T-cell (primary cell): ENCODE data around the gene RTP2. TPM values are rescaled to one million over a fixed set of nuclear protein-coding genes. Genes with fewer than 3 reads are reported as not detected.
A peak's percentile ranks its signal among the peaks of the same experiment; 100 is the strongest.

Experiments used
- ATAC-seq, 4 experiments: fragments of 200-7000 bp in 3 of 4; fragments of 150-1000 bp in 1 of 4; cut with Tn5 transposase; replicated peaks in 1 of 4; 1 replicate in 3 of 4; 2 replicates in 1 of 4; pipeline ENCODE4 v1.10.0; 2021; ENCODE audit warnings: moderate library complexity in 3 of 4, mild to moderate bottlenecking in 2 of 4, moderate number of reproducible peaks in 1 of 4
- CTCF ChIA-PET, 2 donors: fragments of 300-600 bp; sonication (Branson Sonifier 250); formaldehyde crosslinking; loops; one replicate each; lab custom pipeline; 2022; ENCODE audit warnings: antibody characterized with exemption in 2 of 2; lab: Charles Lee
- POLR2A ChIA-PET, 2 donors: fragments of 300-600 bp; sonication (Branson Sonifier 250); formaldehyde crosslinking; loops; one replicate each; lab custom pipeline; 2022; ENCODE audit warnings: antibody characterized with exemption in 2 of 2; lab: Charles Lee
- DNase-seq, 35 experiments: peaks; one replicate each; pipeline versions ENCODE4 v3.0.0 to v3.0.0-alpha.2; 2013 to 2023
- H3K27ac ChIP-seq: one replicate; pipeline ENCODE4 v1.5.1; 2013; ENCODE audit warnings: low read length
- H3K27me3 ChIP-seq, 2 experiments: replicated peaks in 1 of 2; 1 replicate in 1 of 2; 2 replicates in 1 of 2; pipeline versions ENCODE4 v1.6.1 to v1.7.0; 2013; ENCODE audit warnings: low read length in 1 of 2, mixed read lengths in 1 of 2; ENCODE audit not compliant: control insufficient read depth in 2 of 2, insufficient read depth in 2 of 2; ENCODE audit errors: extremely low read depth in 1 of 2
- H3K36me3 ChIP-seq, 2 donors: 1 replicate in 1 of 2; 2 replicates in 1 of 2; pipeline versions ENCODE4 v1.6.1 to v1.7.0; 2013; ENCODE audit warnings: low read length in 1 of 2; ENCODE audit not compliant: control insufficient read depth in 2 of 2, insufficient read depth in 1 of 2; ENCODE audit errors: extremely low read depth in 1 of 2
- H3K4me1 ChIP-seq, 2 experiments: 1 replicate in 1 of 2; 2 replicates in 1 of 2; pipeline versions ENCODE4 v1.6.1 to v1.7.0; 2013; ENCODE audit warnings: low read length in 2 of 2, mixed read lengths in 1 of 2; ENCODE audit not compliant: insufficient read depth in 2 of 2, control insufficient read depth in 1 of 2; ENCODE audit errors: extremely low read depth in 1 of 2
- H3K4me3 ChIP-seq, 2 donors: 1 replicate in 1 of 2; 2 replicates in 1 of 2; pipeline versions ENCODE4 v1.5.1 to v1.7.0; 2013; ENCODE audit warnings: mild to moderate bottlenecking in 2 of 2, low read length in 1 of 2, moderate library complexity in 1 of 2; ENCODE audit not compliant: control insufficient read depth in 1 of 2; ENCODE audit errors: extremely low read depth in 1 of 2
- H3K9me3 ChIP-seq: 2 replicates; pipeline ENCODE4 v1.7.0; 2013
- H3K27ac Mint-ChIP-seq, 2 donors: one replicate each; pipeline ENCODE4 v1.8.0; 2020 to 2021; ENCODE audit warnings: mild to moderate bottlenecking in 2 of 2, mixed read lengths in 2 of 2
- H3K27me3 Mint-ChIP-seq, 2 donors: one replicate each; pipeline ENCODE4 v1.8.0; 2021 to 2022; ENCODE audit warnings: mixed read lengths in 2 of 2
- H3K36me3 Mint-ChIP-seq: one replicate; pipeline ENCODE4 v1.8.0; 2021; ENCODE audit warnings: mixed read lengths
- H3K4me1 Mint-ChIP-seq, 3 donors: one replicate each; pipeline ENCODE4 v1.8.0; 2020 to 2022; ENCODE audit warnings: mixed read lengths in 3 of 3, mild to moderate bottlenecking in 1 of 3
- H3K4me3 Mint-ChIP-seq, 3 donors: one replicate each; pipeline ENCODE4 v1.8.0; 2020 to 2022; ENCODE audit warnings: mild to moderate bottlenecking in 3 of 3, mixed read lengths in 3 of 3, moderate library complexity in 3 of 3
- H3K9me3 Mint-ChIP-seq, 3 donors: one replicate each; pipeline ENCODE4 v1.8.0; 2020 to 2022; ENCODE audit warnings: mixed read lengths in 3 of 3
- WGBS: methylation state at CpG from one replicate; pipeline ENCODE4 v1.1.5; 2013; ENCODE audit warnings: missing lambda C conversion rate; ENCODE audit not compliant: insufficient coverage; 5-methylcytosine and 5-hydroxymethylcytosine counted together
- total RNA-seq, 35 experiments: library from RNA in 6 of 35; stranded (reverse) in 6 of 35; fragments of 120-200 nt in 1 of 35; gene quantifications; one replicate each; pipeline versions ENCODE4 v1.2.1 to v1.2.4 and lab custom pipeline; 2013 to 2026

Gene RTP2
- total RNA-seq, 5 donors from 2014 or later (not counting 1 experiment from before 2014, with no cell fraction given): not detected

GRCh38 chr3:187743195-187744141 is 41.1 kb upstream of the RTP2 start:
- Mint-ChIP-seq H3K4me3 (peak overlapping the region; percentile 95 to 98 (median 98)), H3K9me3 (no peaks in the 10 kb centered on the region), H3K27me3 (peaks cover 0 to 3% of the 10 kb centered on the region in 2 donors), H3K27ac (peak overlapping the region; percentile 100), H3K36me3 (no peaks in the 10 kb centered on the region), H3K4me1 (peaks cover 65 to 92% (median 70%) of the 10 kb centered on the region in 3 donors)
- Histone ChIP-seq H3K4me3 (peak overlapping the region; percentile 83 to 93), H3K9me3 (no peaks in the 10 kb centered on the region), H3K36me3 (no peaks in the 10 kb centered on the region), H3K27ac (peak overlapping the region; percentile 98), H3K4me1 (peaks cover 26 to 53% of the 10 kb centered on the region in 2 experiments), H3K27me3 (no peaks in the 10 kb centered on the region)
- ChIA-PET POLR2A (interaction anchor here (0.5 to 1.5 kb wide), 12 partner anchors 27 to 1398 kb away, joined by 3 to 10 read pairs (median 3); no protein-coding TSS in a partner anchor), CTCF (interaction anchor here (0.6 to 2.2 kb wide), 15 partner anchors 198 to 1298 kb away, joined by 3 to 44 read pairs (median 4); no protein-coding TSS in a partner anchor)
- no peak for ATAC-seq
- WGBS: 0% methylated on average over 27 of the region's 45 CpGs
- DNase-seq: peak in 26 of 35 experiments; percentile 20 to 63 (median 46)

GRCh38 chr3:187742351-187743171 is 40.2 kb upstream of the RTP2 start:
- peak overlapping the region; percentile 95 to 98 (median 98) for H3K4me3 Mint-ChIP-seq
- WGBS: 0% methylated on average over 1 of the region's 13 CpGs
- H3K36me3 ChIP-seq: no peaks in the 10 kb centered on the region
- no peaks in the 10 kb centered on the region for H3K27me3 ChIP-seq
- H3K27ac Mint-ChIP-seq: peak overlapping the region; percentile 100
- H3K9me3 Mint-ChIP-seq: no peaks in the 10 kb centered on the region
- peak in 6 of 35 experiments; percentile 9 to 50 (median 22) for DNase-seq
- ATAC-seq: no peak
- ChIA-PET POLR2A (interaction anchor here (0.6 to 1.5 kb wide), 4 partner anchors 242 to 1629 kb away, joined by 3 read pairs; no protein-coding TSS in a partner anchor), CTCF (interaction anchor here (0.6 to 2.2 kb wide), 20 partner anchors 35 to 1301 kb away, joined by 3 to 44 read pairs (median 3); no protein-coding TSS in a partner anchor)
- H3K9me3 ChIP-seq: no peaks in the 10 kb centered on the region
- no peaks in the 10 kb centered on the region for H3K36me3 Mint-ChIP-seq
- peaks cover 0 to 3% of the 10 kb centered on the region in 2 donors for H3K27me3 Mint-ChIP-seq
- peak overlapping the region; percentile 98 for H3K27ac ChIP-seq
- H3K4me1 ChIP-seq: peaks cover 25 to 55% of the 10 kb centered on the region in 2 experiments
- peak overlapping the region; percentile 44 to 93 for H3K4me3 ChIP-seq
- H3K4me1 Mint-ChIP-seq: peaks cover 56 to 83% (median 62%) of the 10 kb centered on the region in 3 donors

- WGBS: 0% methylated on average over 28 of the region's 35 CpGs
- peaks cover 57 to 82% (median 62%) of the 10 kb centered on the region in 3 donors for H3K4me1 Mint-ChIP-seq
- peak overlapping the region; percentile 98 for H3K27ac ChIP-seq
- peak overlapping the region; percentile 95 to 98 (median 98) for H3K4me3 Mint-ChIP-seq
- peaks cover 0 to 3% of the 10 kb centered on the region in 2 donors for H3K27me3 Mint-ChIP-seq
- ChIA-PET CTCF (interaction anchor here (0.5 to 7.7 kb wide), 52 partner anchors 8 to 1583 kb away, joined by 3 to 377 read pairs (median 4); partner anchors contain the start of gene LPP (in 1 of the 2)), POLR2A (interaction anchor here (0.6 to 1.6 kb wide), 4 partner anchors 466 to 1498 kb away, joined by 3 read pairs; no protein-coding TSS in a partner anchor)
- peak overlapping the region; percentile 100 for H3K27ac Mint-ChIP-seq
- peak overlapping the region; percentile 93 to 97 for H3K4me3 ChIP-seq
- no peaks in the 10 kb centered on the region for H3K36me3 Mint-ChIP-seq
- peak in 3 of 4 experiments; percentile 10 to 15 (median 10) for ATAC-seq
- H3K9me3 Mint-ChIP-seq: no peaks in the 10 kb centered on the region
- H3K27me3 ChIP-seq: no peaks in the 10 kb centered on the region
- no peaks in the 10 kb centered on the region for H3K9me3 ChIP-seq
- DNase-seq: peak in 34 of 35 experiments; percentile 45 to 86 (median 70)
- H3K36me3 ChIP-seq: no peaks in the 10 kb centered on the region
- H3K4me1 ChIP-seq: peaks cover 23 to 61% of the 10 kb centered on the region in 2 experiments
These were observed 39.3 kb upstream of the RTP2 start for GRCh38 chr3:187741403-187742350.

GRCh38 chr3:187740421-187741399 is 38.4 kb upstream of the RTP2 start:
- Mint-ChIP-seq H3K4me1 (peaks cover 55 to 73% (median 62%) of the 10 kb centered on the region in 3 donors), H3K36me3 (no peaks in the 10 kb centered on the region)
- peak overlapping the region; percentile 98 for H3K27ac ChIP-seq

More at GRCh38 chr3:187740421-187741399, 38.4 kb upstream of the RTP2 start:
- Mint-ChIP-seq H3K27ac (peak overlapping the region; percentile 100), H3K9me3 (no peaks in the 10 kb centered on the region), H3K27me3 (peaks cover 0 to 3% of the 10 kb centered on the region in 2 donors), H3K4me3 (peak overlapping the region; percentile 95 to 98 (median 98))
- DNase-seq: peak in 33 of 35 experiments; percentile 33 to 80 (median 54)
- POLR2A ChIA-PET: interaction anchor here (0.5 to 1.6 kb wide), 8 partner anchors 467 to 1499 kb away, joined by 3 read pairs; no protein-coding TSS in a partner anchor
- Histone ChIP-seq H3K36me3 (no peaks in the 10 kb centered on the region), H3K4me1 (peaks cover 17 to 64% of the 10 kb centered on the region in 2 experiments), H3K4me3 (peak overlapping the region; percentile 93 to 97), H3K9me3 (no peaks in the 10 kb centered on the region), H3K27me3 (no peaks in the 10 kb centered on the region)
- peak; percentile 6 to 13 (median 9) for ATAC-seq
- CTCF ChIA-PET: interaction anchor here (0.5 to 7.7 kb wide), 95 partner anchors 9 to 1615 kb away, joined by 3 to 377 read pairs (median 4); partner anchors contain the start of genes LPP (in 1 of the 2) and RTP4 (in 1 of the 2)
- 4% methylated on average over 13 of the region's 39 CpGs for WGBS
